GM06990 (cell line): Measurements from ENCODE around the gene POMGNT1.

ENCODE experiments used
- DNase-seq: peaks from one replicate; pipeline ENCODE4 v3.0.0-alpha.2; 2011; ENCODE audit not compliant: insufficient read length; ENCODE audit errors: extremely low read depth
- H3K27me3 ChIP-seq: replicated peaks from 2 replicates; pipeline ENCODE4 v1.6.0; 2011; ENCODE audit warnings: low read length; ENCODE audit not compliant: control insufficient read depth, insufficient read depth
- H3K36me3 ChIP-seq: 2 replicates; pipeline ENCODE4 v1.5.1; 2011; ENCODE audit warnings: low read length; ENCODE audit not compliant: control insufficient read depth, insufficient read depth
- H3K4me3 ChIP-seq: replicated peaks from 2 replicates; pipeline ENCODE4 v1.5.1; 2011; ENCODE audit warnings: low read depth, mild to moderate bottlenecking, control low read depth, low read length
- TF ChIP-seq, protein P1 (sequence below): IDR thresholded peaks from 2 replicates; pipeline ENCODE4 v1.5.1; 2011; ENCODE audit warnings: low read length, control low read depth, mild to moderate bottlenecking, inconsistent platforms; ENCODE audit not compliant: insufficient read depth, poor library complexity, severe bottlenecking

POMGNT1 gene

DNA sequence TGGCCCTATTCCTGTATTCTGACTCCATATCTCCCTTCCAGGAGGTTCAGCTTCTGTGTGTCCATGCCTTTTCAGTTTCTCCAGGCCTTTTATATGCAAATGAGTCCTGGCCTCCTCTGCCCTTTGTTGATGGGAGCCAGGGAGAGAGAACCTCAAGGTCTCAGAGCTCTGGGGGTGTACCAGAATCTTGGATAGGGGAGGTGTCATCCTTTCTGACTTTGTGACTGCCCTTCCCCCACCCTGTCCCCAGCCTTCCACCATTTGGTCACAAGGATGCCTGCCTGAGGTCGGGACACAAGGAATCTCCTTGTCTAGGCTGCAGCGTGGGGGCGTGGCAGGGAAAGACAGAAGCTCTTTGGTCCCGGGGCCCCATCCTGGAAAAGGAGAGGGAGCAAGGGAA, 23.5 kb upstream of the POMGNT1 start:
- TF ChIP-seq, protein P1, sequence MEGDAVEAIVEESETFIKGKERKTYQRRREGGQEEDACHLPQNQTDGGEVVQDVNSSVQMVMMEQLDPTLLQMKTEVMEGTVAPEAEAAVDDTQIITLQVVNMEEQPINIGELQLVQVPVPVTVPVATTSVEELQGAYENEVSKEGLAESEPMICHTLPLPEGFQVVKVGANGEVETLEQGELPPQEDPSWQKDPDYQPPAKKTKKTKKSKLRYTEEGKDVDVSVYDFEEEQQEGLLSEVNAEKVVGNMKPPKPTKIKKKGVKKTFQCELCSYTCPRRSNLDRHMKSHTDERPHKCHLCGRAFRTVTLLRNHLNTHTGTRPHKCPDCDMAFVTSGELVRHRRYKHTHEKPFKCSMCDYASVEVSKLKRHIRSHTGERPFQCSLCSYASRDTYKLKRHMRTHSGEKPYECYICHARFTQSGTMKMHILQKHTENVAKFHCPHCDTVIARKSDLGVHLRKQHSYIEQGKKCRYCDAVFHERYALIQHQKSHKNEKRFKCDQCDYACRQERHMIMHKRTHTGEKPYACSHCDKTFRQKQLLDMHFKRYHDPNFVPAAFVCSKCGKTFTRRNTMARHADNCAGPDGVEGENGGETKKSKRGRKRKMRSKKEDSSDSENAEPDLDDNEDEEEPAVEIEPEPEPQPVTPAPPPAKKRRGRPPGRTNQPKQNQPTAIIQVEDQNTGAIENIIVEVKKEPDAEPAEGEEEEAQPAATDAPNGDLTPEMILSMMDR: no peak
- Histone ChIP-seq H3K4me3 (no peak overlapping the region), H3K36me3 (no peaks in the 10 kb centered on the region), H3K27me3 (no peaks in the 10 kb centered on the region)
- DNase-seq: no peak

DNA sequence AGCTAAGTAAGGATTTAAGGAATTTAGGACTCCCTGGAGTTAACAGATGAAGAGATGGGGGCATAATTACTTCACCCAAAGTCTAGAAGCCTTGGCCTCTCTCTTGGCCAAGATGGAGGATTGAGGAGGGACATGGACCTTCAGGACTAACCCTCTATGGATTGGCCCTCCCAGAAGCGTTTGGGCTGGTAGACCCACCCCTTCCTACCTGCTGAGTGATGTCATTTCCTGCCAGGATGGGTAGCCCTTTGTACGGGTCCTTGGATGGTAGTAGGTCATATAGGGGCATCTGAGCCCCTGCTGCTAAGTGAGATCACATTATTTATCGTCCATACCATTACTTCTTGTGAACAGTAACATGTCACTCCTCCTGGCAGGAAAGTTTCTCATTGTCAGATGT, 22.6 kb upstream of the POMGNT1 start:
- no peaks in the 10 kb centered on the region for H3K27me3 ChIP-seq
- H3K36me3 ChIP-seq: no peaks in the 10 kb centered on the region
- no peak overlapping the region for H3K4me3 ChIP-seq
- no peak for DNase-seq
- TF ChIP-seq, protein P1: no peak

DNA sequence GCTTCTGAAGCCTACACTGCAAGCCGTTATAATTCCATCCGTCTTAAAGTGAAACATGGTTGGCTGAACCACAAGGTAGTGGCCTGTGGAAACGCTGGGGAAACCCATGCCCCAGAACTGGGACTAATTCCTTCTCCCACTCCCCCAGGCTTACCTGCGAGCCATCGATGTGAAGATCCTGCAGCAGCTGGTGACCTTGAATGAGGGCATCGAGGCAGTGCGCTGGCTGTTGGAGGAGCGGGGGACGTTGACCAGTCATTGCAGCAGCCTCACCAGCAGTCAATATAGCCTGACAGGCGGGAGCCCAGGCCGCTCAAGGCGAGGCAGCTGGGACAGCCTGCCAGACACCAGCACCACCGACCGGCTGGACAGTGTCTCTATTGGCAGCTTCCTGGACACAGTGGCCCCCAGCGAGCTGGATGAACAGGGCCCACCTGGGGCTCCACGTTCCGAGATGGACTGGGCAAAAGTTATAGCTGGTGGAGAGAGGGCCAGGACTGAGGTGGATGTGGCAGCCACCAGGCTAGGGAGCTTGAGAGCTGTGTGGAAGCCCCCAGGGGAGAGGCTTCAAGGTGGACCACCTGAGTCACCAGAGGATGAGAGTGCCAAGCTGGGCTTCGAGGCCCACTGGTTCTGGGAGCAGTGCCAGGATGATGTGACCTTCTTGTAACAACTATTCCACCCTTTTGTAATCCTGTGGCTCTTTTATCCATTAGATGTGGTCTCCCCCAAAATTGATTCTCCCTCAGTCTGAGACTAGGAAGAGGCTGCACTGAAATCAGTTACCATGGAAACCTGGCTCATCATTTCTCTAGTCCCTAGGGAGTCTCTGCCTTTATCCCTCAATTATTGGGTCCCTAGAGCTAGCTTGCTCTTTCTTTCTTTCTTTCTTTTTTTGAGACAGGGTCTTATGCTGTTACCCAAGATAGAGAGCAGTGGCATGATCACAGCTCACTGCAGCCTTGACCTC, 21.6 kb upstream of the POMGNT1 start:
- Histone ChIP-seq H3K27me3 (no peaks in the 10 kb centered on the region), H3K36me3 (no peaks in the 10 kb centered on the region), H3K4me3 (no peak overlapping the region)
- TF ChIP-seq, protein P1: no peak
- no peak for DNase-seq

DNA sequence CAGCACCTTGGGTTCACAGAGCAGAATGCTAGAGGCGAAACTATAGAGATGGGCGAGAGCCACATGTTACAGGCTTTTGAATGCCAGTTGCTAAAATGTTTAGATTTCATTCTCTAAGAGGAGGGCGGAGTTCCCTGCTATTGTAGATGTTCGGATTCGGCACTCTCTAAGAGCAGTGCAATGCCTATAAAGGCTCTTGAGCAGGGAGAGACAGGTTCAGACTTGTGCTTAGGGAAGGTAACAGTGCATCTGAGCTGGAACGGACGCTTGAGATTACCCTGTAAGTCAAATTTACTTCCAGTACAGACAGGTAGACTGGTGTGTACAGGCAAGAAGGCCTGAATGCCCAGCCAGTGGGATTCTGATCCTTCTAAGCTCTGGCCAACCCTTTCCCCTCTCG, 20.2 kb upstream of the POMGNT1 start:
- Histone ChIP-seq H3K27me3 (no peaks in the 10 kb centered on the region), H3K36me3 (no peaks in the 10 kb centered on the region), H3K4me3 (no peak overlapping the region)
- DNase-seq: no peak
- TF ChIP-seq, protein P1: no peak

DNA sequence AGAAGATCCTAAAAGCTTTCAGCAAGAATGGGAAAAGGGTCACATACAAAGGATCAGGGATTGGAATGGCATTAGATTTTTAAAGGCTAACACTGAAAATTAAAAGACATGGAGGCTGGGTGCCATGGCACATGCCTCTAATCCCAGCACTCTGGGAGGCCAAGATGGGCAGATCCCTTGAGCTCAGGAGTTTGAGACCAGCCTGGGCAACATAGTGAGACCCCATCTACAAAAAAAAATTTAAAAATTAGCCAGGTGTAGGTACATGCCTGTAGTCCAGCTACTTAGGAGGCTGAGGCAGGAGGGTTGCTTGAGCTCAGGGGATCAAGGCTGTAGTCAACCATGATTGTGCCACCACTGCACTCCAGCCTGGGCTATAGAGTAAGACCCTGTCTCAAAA, 17.3 kb upstream of the POMGNT1 start:
- H3K27me3 ChIP-seq: no peaks in the 10 kb centered on the region
- H3K36me3 ChIP-seq: no peaks in the 10 kb centered on the region
- no peak for DNase-seq
- TF ChIP-seq, protein P1: no peak
- H3K4me3 ChIP-seq: no peak overlapping the region
